ENCODE data around the gene TUBB2B.

The TUBB2B gene

DNA sequence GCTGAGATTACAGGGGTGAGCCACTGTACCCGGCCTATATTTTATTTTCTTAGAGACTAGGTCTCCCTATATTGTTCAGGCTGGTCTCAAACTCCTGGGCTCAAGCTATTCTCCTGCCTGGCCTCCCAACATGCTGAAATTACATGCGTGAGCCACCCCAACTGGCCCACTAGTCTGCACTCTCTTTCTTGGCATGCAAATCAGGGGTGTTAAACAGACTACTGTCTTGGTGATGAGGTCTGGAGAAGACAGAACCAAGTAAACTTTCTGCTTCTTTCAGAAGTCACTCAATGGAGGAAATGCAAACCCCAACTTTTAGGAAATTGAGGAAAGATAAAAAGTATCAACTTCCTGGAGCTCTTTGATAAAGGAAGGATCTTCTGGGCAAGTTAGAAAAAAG is 8.0 kb upstream of the TUBB2B start:
- no peak for DNase-seq (ENCODE audit: extremely low read depth in 1 of 2, low read depth in 1 of 2)

DNA sequence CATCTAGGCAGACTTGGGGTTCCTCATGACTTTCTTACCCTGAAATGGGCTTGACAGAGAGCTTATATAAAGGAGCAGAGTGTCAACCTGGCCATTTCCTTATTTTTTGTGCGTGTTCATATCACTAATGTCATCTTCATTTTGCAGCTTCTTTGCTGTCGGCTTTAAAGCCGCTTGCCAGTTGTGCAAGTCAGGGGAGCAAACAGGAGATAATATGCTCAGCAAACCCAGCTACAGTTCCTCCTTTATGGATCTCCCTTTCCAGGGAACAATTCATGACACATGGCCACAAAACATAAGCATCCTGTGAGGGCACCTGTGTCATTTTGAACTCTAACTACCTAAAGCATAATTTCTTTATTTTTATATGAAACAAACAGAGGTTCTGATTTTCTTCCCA is 6.5 kb upstream of the TUBB2B start:
- DNase-seq (ENCODE audit: extremely low read depth in 1 of 2, low read depth in 1 of 2) = no peak

DNA sequence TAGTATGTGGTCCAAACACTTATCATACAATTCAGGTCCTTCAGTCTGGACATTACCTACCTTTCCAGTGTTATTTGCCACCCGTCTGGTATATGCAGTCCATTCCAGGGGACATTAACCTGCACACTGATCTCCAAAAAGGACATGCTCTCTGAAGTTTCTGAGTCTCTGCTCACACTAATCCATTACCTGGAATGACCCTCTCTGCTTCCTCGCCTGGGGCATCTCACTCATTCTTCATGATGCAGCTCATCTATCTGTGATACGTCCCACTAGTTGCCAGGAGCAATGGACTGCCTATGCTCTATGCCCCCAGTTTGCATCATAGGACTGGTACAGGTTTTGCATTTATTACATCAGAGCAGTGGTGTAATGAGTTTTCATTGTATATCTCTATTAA is 5.9 kb upstream of the TUBB2B start:
- no peak for DNase-seq (ENCODE audit: extremely low read depth in 1 of 2, low read depth in 1 of 2)

DNA sequence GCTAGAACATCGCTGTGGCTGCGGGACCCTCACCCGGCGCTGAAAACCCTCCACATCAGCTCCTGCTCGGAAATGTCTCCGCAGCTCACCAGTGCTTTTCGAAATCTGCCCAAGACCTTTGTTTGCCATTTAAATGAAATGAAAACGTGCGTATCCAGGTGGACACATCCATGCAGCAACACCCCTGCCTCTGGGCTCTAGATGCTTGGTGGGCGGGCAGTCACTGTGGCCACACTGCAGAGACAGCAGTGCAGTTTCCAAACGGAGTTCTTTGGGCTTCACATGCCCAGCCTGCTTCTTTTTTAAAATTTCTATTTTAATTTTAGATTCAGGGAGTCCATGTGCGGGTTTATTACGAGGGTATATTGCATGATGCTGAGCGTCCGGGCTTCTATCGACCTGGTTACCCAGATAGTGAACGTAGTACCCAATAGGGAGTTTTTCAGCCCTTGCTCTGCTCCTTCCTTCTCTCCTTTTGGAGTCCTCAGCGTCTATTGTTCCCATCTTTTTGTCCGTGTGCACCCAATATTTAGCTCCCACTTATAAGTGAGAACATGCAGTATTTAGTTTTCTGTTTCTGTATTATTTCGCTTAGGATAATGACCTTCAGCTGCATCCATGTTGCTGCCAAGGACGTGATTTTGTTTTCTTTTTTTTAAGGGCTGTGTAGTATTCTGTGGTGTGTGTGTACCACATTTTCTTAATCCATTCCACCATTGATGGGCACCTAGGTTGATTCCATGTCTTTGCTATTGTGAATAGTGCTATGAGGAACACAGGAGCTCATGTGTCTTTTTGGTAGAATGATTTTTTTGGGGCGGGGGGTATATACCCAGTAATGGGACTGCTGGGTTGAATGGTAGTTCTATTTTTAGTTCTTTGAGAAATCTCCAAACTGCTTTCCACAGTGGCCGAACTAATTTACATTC is 4.8 kb upstream of the TUBB2B start:
- DNase-seq (ENCODE audit: extremely low read depth in 1 of 2, low read depth in 1 of 2) = no peak

DNA sequence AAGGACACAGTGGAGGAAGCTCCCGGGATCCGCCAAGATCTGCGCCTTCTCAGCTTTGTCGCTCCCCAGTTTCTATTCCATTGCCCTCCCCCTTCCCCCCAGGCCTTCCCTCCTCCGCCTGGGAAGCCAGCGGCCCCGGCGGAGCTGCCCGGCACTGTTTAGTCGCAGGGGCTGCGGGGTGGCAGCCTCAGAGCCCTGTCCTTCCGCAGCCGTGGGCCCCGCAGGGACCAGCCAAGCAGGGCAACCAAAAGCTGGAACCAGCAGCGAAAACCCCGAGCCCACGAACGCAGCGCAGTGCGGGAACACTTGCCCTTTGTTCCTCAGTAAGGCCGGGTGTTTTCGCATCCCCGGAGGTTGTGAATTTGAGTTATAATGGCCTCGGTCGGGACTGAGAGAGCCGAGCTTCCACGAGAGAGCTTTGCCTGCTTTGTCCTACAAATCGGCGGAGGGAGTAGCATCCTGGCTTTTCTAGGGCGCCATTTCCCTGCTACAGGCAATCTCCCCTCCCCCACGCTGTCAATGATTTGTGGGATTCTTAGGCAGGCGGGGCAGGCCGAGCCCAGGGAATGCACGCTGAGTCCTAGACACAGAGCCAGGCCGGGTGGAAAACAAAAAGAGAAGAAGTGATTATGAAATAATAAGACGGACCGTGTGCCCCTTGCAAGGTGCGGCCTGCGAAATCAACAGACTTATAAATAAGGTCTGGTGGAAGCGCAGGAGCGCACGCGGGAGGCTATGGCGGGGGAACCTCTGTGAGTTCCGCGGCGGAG is 4.0 kb upstream of the TUBB2B start:
- DNase-seq (ENCODE audit: extremely low read depth in 1 of 2, low read depth in 1 of 2) = no peak

DNA sequence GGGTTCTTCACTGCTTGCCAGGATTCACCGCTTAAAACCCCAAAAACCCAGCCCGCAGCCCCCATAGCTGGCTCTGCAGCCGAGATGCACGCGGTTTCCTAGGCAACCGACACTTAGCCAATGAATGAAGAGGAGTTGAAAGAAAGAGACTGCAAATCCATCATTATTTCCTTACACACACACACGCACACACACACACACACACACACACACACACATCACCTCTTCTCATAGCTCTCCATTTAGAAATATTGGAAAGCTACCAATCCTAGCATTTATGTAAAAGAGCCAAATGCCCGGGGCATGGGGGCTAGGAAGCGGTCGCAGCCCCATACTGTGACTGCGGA is 3.4 kb upstream of the TUBB2B start:
- DNase-seq (ENCODE audit: extremely low read depth in 1 of 2, low read depth in 1 of 2) = no peak

DNA sequence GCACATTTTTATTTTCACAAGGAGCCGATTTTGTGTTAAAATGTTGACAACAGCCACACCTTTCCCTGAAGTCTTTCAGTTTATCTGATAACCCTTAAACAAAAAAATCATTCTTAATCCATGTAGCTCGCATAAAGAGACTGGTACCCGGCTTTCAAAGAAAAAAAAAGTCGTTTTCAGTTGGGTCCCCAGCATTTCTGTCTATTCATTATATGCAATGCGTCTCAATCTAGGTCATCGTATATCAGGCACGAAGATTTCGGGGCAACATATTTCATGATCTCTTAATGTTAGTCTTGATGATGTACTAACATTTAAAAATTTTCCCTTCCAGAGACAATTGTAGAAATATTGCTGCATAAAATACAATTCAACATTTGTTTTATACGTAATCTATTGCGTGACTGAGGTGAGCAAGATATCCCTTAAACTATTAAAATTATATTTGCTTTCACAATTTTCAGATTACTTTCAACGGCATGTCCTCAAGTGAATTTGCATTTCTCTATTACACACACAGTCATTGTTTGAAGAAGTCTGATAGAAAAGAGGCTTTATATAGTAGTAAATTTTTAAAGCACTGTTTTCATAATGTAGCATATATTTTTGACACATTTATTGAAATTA is 2.9 kb upstream of the TUBB2B start:
- no peak for DNase-seq (ENCODE audit: extremely low read depth in 1 of 2, low read depth in 1 of 2)

DNA sequence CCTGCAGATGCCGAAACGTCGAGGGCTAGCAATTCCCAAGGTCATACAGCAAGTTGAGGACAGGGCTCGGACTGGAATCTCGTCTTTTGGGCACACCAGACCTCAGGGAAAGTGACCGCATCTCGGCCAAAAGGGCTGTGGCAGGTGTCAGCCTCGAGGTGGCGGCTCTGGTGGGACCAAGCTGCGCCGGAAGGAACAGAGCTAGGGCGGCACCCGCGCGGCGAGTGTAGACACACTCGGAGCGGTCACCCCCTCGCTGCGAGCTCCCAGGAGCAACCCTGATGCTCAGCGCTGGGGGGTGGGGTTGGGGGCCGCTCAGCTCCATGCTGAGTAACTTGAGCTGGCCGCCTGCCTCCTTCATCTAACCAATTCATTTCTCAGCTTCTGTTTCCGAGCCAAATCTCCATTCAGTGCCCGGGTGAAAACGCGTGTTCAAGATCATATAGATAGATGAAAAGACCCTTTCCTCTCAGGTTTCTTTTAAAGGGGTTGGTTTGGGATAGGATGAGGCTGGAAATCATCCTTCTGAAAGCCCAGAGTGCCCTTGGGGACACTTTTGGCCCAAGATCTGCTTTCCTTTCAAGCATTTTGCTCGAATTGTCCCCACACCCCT is 2.2 kb upstream of the TUBB2B start:
- no peak for DNase-seq (ENCODE audit: extremely low read depth in 1 of 2, low read depth in 1 of 2)

DNA sequence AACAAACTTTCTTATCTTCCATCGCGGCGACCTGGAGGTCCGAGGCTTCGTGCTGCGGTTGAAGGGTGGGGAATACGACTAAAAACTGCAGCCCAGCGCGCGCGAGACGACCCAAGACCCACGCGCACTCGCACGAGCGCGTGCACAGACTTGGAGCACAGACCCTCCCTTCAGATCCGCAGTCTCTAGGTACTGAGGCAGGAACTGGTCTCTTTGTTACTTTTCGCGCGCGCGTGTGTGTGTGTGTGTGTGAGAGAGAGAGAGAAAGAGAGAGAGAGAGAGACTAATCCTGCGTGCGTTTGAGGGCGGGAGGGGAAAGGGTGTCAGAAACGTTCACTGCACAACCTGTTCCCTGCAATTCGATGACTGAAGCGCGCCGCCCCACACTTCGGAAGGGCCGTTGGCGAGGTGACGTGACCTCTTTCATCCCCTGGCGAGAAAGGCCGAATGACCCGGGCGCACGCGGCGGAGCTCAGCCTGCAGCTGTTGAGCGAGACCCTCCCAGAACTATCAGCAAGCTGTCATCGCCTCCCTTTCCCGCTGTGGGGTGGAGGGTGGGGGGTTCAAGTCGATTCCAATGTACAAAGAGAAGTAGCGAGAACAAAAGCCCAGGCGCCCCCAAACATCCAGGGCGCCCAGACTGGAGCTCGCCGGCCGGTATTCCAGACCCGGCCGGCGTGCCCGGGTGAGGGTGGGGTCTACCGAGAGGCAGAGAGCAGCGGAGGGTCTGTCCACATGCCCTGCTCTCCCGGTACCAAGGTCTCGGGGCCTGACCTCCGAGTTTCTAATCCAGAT is 1.5 kb upstream of the TUBB2B start:
- no peak for DNase-seq (ENCODE audit: extremely low read depth in 1 of 2, low read depth in 1 of 2)

DNA sequence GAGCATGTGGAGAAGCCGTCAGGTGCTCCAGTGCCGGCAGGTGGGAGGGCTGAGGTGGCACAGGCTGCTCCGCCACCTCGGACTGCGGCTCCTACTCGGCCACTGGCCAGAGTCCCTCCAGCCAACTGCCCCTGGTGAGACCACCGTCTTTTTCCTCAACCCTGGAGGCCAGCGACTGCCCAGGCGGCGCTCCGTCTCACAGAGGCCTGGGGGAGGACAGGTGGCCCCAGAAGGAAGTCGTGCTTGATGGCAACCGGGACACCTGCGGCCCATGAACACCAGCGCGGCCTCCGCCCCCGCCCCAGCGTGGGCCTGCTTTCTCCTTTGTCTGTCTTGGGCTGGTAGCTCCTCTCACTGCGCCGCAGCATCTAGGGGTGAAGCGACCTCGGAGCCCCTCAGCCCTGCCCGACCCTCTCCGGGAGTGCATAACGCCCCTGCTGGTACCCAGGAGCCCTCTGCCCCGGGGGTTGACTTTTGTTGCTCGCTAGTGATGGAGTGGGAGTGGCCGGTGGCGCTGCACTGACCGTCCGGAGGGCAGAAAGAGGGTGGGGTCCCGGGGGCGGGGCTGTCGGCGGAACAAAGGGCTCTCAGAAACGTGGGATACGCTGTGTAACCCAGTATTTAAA is 706 bp upstream of the TUBB2B start:
- DNase-seq (ENCODE audit: extremely low read depth in 1 of 2, low read depth in 1 of 2) = no peak

DNA sequence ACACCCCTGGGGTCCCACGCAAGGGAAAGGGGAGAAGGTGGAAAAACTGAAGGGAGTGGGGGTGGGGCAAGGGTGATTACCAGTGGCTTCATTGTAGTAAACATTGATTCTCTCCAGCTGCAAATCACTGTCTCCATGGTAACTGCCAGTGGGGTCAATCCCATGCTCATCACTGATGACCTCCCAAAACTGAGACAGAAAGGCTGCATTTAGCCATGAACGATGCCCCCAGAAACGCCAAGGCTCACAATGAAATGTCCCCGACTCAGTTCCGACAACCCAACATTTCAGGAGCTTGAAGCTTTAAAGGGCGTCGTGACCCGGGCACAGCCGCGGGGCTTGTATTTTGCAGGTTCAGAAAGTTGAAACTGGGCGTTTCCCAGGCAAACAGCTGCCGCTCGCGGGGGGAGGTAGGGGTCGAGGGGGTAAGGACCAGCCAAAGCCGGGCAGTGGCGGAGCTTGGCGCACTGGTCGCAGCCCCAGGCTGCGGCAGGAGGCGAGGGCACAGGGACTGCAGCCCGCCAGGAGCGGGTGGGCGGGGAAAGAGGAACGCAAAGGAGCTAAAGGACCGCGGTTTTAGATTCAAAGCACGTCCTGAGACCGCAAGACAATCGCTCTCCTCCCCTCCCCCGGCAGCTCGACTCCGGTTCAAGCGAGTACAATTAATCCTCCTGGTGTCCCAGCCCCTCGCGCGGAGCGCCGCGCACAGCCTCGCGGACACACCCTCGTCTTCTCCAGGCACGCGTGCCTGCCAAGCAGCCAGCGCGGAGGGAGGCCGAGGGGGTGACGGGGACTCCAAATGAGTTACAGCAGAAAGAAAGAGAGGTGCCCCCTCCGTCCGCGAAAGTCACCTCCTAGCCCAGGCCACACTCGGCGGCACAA is 731 bp downstream of the TUBB2B start:
- DNase-seq (ENCODE audit: extremely low read depth in 1 of 2, low read depth in 1 of 2) = no peak

DNA sequence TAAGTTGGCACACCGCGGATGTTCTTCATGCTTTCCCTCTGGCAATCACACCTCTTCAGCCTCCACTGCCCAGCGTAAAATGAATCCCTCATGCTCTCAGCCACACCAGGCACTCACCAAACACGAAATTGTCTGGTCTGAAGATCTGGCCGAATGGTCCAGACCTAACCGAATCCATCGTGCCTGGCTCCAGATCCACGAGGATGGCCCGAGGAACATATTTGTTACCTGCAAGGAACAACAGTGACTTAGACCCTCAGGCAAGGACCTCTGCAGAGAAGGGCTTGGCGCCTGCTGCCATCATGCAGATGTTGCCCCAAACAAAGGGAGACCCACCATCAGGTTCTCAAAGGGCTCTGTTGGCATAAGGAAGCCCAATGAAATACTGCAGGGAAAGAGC is 1.4 kb downstream of the TUBB2B start:
- no peak for DNase-seq (ENCODE audit: extremely low read depth in 1 of 2, low read depth in 1 of 2)

DNA sequence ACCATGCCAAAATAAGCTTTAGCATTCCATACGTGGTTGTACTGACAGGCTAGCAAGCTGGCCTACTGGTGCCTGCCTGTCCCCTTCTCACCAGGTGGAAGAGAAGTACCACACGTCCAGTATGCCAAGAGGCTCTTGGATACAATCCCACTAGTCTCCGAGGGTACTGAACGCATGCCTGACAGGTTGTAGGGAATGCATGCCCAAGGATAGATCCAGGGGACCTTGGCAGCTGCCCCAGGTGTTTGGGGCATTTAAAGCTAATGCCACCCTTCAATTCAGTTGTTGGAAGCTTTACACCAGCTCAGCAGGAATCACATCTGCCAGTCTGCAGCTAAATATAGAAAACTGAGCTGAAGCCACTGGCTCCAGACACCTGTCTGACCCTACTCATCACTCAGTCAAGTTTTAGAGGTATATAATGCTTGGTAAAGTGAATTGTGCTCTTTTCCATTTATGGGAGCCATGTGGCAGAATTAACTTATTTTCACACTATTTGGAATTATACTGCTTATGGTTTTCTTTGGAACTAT is 4.9 kb downstream of the TUBB2B start:
- DNase-seq (ENCODE audit: extremely low read depth in 1 of 2, low read depth in 1 of 2) = no peak

DNA sequence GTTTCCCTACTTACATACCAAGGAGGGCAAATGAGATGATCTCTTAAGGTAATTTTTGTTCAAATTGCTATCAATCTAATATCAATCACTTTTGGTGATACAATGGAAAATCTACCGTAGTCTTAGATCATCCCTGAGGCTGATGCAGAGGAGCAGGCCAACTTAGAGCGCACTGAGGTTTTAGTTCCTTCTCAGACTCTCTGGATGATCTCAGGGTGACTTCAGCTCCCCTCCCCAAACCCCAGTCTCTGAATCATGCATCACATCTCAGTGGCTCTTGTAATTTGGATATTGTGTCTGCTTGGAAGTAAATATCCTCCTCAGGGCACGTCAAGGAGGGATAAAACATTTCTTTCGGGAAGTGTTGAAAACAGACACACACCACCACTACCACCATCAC is 5.9 kb downstream of the TUBB2B start:
- DNase-seq (ENCODE audit: extremely low read depth in 1 of 2, low read depth in 1 of 2) = no peak

DNA sequence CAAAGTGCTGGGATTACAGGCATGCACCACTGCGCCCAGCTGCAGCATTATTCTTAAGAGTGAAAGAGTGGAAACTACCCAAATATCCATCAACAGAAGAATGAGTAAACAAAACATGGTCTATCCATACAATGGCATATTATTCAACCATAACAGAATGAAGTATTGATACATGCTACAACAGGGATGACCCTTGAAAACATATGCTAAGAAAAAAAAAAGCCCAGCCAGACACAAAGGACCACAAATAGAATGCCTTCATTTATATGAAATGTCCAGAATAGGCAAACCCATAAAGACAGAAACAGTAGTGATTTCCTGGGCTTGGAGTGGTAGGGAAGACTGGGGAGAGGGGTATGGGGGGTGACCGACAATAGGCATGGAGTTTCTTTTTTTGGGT is 7.1 kb downstream of the TUBB2B start:
- DNase-seq (ENCODE audit: extremely low read depth in 1 of 2, low read depth in 1 of 2) = no peak

DNA sequence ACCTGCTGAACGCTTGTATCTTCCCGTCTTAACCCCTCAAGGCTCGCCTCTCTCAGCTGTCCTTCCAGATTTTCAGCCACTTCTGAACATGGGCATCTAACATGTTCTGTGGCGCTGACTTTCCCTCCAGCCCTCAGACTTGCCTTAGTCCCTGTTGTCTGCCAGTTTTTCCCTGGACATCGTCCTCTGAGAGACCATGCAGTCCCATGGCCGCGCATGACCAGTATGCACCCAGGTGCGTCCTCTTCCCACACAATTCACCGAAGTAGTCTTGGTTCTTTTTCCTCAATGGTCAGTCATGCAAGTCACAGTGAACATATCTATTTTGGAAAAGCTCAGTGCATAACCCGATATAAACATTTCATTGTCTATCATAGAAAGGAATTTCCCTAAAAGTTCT is 9.2 kb downstream of the TUBB2B start:
- DNase-seq (ENCODE audit: extremely low read depth in 1 of 2, low read depth in 1 of 2) = no peak

DNA sequence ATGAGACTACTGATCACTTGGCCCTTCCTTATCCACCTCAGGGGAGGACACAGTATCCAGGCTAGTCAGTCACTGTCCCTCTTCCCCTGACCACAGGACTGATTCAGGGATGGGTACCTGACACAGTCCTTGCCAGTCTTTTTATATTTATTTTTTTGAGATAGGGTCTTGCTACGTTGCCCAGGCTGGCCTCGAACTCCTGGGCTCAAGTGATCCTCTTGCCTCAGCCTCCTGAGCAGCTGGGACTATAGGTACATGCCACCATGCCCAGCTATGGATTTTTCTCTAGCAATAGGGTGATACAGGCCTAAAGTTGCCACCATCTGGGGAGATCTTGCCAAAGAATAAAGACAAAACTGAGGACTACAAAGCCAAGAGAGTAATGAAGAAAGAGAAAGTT is 10.2 kb downstream of the TUBB2B start:
- no peak for DNase-seq (ENCODE audit: extremely low read depth in 1 of 2, low read depth in 1 of 2)

DNA sequence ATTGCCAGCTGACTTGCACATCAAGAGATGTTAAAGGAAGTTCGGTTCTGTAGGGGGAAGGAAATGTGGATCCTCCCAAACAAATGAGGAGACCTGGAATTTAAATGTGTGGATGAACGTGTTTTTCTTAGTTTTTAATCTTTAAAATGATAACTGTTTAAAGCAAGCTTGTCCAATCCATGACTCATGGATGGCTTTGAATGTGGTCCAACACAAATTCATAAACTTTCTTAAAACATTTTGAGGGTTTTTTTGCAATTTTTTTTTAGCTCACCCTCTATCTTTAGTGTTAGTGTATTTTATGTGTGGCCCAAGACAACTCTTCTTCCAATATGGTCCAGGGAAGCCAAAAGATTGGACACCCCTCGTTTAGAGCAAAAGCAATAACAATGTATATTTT is 12.6 kb downstream of the TUBB2B start:
- DNase-seq (ENCODE audit: extremely low read depth in 1 of 2, low read depth in 1 of 2) = no peak

DNA sequence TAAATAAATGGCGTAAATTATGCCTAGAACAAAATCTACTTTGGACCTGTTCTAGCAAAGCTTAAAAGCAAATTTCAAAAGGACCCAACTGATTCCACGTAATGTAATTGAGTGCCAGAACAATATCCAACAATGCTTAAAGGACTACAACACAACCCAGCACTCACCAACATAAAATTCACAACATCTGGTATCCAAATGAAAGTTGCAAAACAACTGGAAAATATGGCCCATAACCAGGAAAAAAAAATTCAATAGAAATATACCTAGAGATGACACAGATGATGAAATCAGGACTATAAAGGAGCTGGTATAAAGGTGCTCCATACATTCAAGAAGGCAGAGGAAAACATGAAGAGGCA is 14.1 kb downstream of the TUBB2B start:
- DNase-seq (ENCODE audit: extremely low read depth in 1 of 2, low read depth in 1 of 2) = no peak

All from stimulated activated CD8-positive, alpha-beta memory T cell treated with anti-CD3 and anti-CD28 coated beads, Interleukin-7, amount 100 ng/mL, for 48 hours (primary cell).